Natural killer cell (primary cell): ENCODE results near the gene PIGK. TPM values are rescaled to one million over a fixed set of nuclear protein-coding genes. Genes with fewer than 3 reads are reported as not detected.

Source experiments
- ATAC-seq, 3 donors: fragments of 150-1000 bp in 2 of 3; fragments of 200-7000 bp in 1 of 3; cut with Tn5 transposase; 1 replicate in 1 of 3; 2 replicates in 2 of 3; pipeline ENCODE4 v1.10.0; 2021; ENCODE audit warnings: mild to moderate bottlenecking in 2 of 3, moderate library complexity in 2 of 3
- DNase-seq, 2 donors: peaks; one replicate each; pipeline versions ENCODE4 v3.0.0 to v3.0.0-alpha.2; 2013 to 2021; ENCODE audit warnings: mixed read lengths in 1 of 2
- H3K27ac ChIP-seq: one replicate; pipeline ENCODE4 v1.5.1; 2013; ENCODE audit warnings: mild to moderate bottlenecking, low read length
- H3K27me3 ChIP-seq: one replicate; pipeline ENCODE4 v1.6.1; 2013; ENCODE audit warnings: low read length; ENCODE audit not compliant: control insufficient read depth, insufficient read depth
- H3K36me3 ChIP-seq: one replicate; pipeline ENCODE4 v1.6.1; 2013; ENCODE audit warnings: low read length; ENCODE audit not compliant: control insufficient read depth, insufficient read depth
- H3K4me1 ChIP-seq: one replicate; pipeline ENCODE4 v1.6.1; 2013; ENCODE audit warnings: low read length; ENCODE audit not compliant: control insufficient read depth, insufficient read depth
- H3K4me3 ChIP-seq: one replicate; pipeline ENCODE4 v1.5.1; 2013; ENCODE audit warnings: low read length
- H3K9me3 ChIP-seq: one replicate; pipeline ENCODE4 v1.6.1; 2013; ENCODE audit warnings: low read length; ENCODE audit not compliant: control insufficient read depth, insufficient read depth
- H3K27ac Mint-ChIP-seq, 2 donors: one replicate each; pipeline ENCODE4 v1.8.0; 2022; ENCODE audit warnings: mild to moderate bottlenecking in 2 of 2, mixed read lengths in 2 of 2, moderate library complexity in 1 of 2
- H3K27me3 Mint-ChIP-seq, 2 donors: one replicate each; pipeline ENCODE4 v1.8.0; 2022; ENCODE audit warnings: low read depth in 2 of 2, mixed read lengths in 2 of 2
- H3K36me3 Mint-ChIP-seq: one replicate; pipeline ENCODE4 v1.8.0; 2022; ENCODE audit warnings: mixed read lengths
- H3K4me1 Mint-ChIP-seq, 2 donors: one replicate each; pipeline ENCODE4 v1.8.0; 2022; ENCODE audit warnings: mixed read lengths in 2 of 2
- H3K4me3 Mint-ChIP-seq: one replicate; pipeline ENCODE4 v1.8.0; 2022; ENCODE audit warnings: mild to moderate bottlenecking, moderate library complexity, mixed read lengths
- H3K9me3 Mint-ChIP-seq, 2 donors: one replicate each; pipeline ENCODE4 v1.8.0; 2022; ENCODE audit warnings: mixed read lengths in 2 of 2
- WGBS: methylation state at CpG from one replicate; pipeline ENCODE4 v1.1.7; 2013; ENCODE audit warnings: missing lambda C conversion rate; ENCODE audit not compliant: insufficient coverage; 5-methylcytosine and 5-hydroxymethylcytosine counted together
- intact Hi-C: fragments of 100-400 bp; cut with micrococcal nuclease; formaldehyde crosslinking; loops from one replicate; pipeline ENCODE4 v1.14.2; 2022
- total RNA-seq, 4 donors: library from RNA; stranded (reverse); fragments of 120-200 nt in 1 of 4; gene quantifications; one replicate each; pipeline versions ENCODE4 v1.2.3 to v1.2.4, GENCODE V29; 2013 to 2022
- TF ChIP-seq, protein P1 (sequence below): fragments of 200-600 bp; IDR thresholded peaks from one replicate; pipeline ENCODE4 v1.8.0; 2022; ENCODE audit warnings: antibody characterized with exemption

The PIGK gene
- total RNA-seq, 3 donors from 2014 or later (not counting 1 experiment from before 2014, with no cell fraction given), result 25.4 to 29.9 (median 27.8) TPM

DNA sequence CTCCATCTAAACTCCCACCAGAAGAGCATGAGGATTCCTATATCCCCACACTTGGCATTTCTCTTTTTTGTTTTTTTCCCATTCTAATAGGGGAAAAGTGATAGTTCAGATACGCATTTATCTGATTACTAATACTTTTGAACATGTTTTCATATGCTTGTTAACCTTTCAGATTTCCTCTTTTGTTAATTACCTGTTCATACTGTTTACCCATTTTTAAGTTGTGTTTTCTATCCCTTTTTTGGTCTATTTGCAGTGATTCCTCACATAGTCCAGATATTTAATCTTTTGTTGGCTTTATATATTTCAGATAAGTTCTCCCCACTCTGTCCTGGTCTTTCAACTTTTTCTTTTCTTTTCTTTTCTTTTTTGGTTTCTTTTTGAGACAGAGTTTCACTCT lies 13.6 kb upstream of the PIGK start:
- no peak for ATAC-seq
- Histone ChIP-seq H3K36me3 (no peaks in the 10 kb centered on the region), H3K27me3 (no peaks in the 10 kb centered on the region), H3K9me3 (peaks cover 3% of the 10 kb centered on the region), H3K4me1 (no peaks in the 10 kb centered on the region), H3K4me3 (no peak overlapping the region), H3K27ac (no peak overlapping the region)
- intact Hi-C loops, result no loop called here
- peaks cover 2 to 7% of the 10 kb centered on the region in 2 donors for H3K9me3 Mint-ChIP-seq
- TF ChIP-seq, protein P1, sequence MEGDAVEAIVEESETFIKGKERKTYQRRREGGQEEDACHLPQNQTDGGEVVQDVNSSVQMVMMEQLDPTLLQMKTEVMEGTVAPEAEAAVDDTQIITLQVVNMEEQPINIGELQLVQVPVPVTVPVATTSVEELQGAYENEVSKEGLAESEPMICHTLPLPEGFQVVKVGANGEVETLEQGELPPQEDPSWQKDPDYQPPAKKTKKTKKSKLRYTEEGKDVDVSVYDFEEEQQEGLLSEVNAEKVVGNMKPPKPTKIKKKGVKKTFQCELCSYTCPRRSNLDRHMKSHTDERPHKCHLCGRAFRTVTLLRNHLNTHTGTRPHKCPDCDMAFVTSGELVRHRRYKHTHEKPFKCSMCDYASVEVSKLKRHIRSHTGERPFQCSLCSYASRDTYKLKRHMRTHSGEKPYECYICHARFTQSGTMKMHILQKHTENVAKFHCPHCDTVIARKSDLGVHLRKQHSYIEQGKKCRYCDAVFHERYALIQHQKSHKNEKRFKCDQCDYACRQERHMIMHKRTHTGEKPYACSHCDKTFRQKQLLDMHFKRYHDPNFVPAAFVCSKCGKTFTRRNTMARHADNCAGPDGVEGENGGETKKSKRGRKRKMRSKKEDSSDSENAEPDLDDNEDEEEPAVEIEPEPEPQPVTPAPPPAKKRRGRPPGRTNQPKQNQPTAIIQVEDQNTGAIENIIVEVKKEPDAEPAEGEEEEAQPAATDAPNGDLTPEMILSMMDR, result no peak
- DNase-seq, result no peak
- no CpG with 5 or more reads among the region's 1 CpG for WGBS
- H3K4me3 Mint-ChIP-seq, result no peak overlapping the region
- H3K27me3 Mint-ChIP-seq, result peaks cover 0 to 7% of the 10 kb centered on the region in 2 donors
- H3K4me1 Mint-ChIP-seq, result no peaks in the 10 kb centered on the region
- peaks cover 8% of the 10 kb centered on the region for H3K36me3 Mint-ChIP-seq
- H3K27ac Mint-ChIP-seq, result no peak overlapping the region

DNA sequence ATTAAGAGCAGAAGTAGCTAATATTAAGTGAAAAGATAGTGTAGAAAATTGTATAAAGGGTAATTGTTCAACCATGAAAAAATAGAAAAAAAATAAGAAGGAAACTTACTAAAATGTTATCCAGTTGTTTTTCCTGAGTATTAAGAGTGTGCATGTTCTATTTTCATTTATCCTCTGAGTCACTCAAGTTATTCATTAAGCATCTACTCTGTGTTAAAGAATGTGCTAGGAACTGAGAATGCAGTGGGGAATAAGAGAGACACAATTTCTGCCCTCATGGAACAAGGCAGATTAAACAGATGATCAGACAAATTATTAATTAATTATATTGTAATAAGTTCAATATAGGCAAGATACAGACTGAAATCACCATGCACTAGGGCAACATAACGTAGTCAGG lies 10.8 kb upstream of the PIGK start:
- Mint-ChIP-seq H3K4me1 (no peaks in the 10 kb centered on the region), H3K9me3 (peaks cover 0 to 7% of the 10 kb centered on the region in 2 donors), H3K27me3 (no peaks in the 10 kb centered on the region), H3K36me3 (peaks cover 8% of the 10 kb centered on the region), H3K27ac (no peak overlapping the region), H3K4me3 (no peak overlapping the region)
- Histone ChIP-seq H3K4me1 (no peaks in the 10 kb centered on the region), H3K27ac (no peak overlapping the region), H3K9me3 (peaks cover 3% of the 10 kb centered on the region), H3K27me3 (no peaks in the 10 kb centered on the region), H3K4me3 (no peak overlapping the region), H3K36me3 (no peaks in the 10 kb centered on the region)
- intact Hi-C loops, result no loop called here
- WGBS, result 92% methylated on average over 1 of the region's 1 CpG
- no peak for ATAC-seq
- no peak for DNase-seq
- TF ChIP-seq, protein P1, result no peak

DNA sequence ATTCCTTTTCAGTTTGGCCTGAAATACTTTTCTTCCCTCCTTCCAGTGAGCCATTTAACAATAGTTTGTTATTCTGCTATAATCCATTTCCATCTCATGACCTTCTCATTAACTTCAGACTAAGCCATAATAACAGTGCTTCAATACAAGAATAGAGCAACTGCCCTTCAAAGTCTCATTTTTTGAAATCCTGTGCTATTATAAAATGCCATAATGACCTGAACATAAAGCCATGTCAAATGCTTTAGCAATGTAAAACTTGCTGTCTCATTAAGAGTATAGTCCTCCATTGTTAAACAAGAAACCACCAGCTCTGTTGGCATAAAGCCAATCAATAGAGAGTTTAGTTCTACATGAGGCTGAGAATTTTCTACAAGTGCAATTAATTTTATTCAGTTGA lies 9.6 kb upstream of the PIGK start:
- H3K36me3 Mint-ChIP-seq, result peaks cover 8% of the 10 kb centered on the region
- Histone ChIP-seq H3K27me3 (no peaks in the 10 kb centered on the region), H3K27ac (no peak overlapping the region), H3K9me3 (peaks cover 3% of the 10 kb centered on the region), H3K4me3 (no peak overlapping the region), H3K36me3 (no peaks in the 10 kb centered on the region), H3K4me1 (no peaks in the 10 kb centered on the region)
- no peak overlapping the region for H3K27ac Mint-ChIP-seq
- ATAC-seq (no peak), DNase-seq (no peak)
- H3K27me3 Mint-ChIP-seq, result no peaks in the 10 kb centered on the region
- no peaks in the 10 kb centered on the region for H3K4me1 Mint-ChIP-seq
- intact Hi-C loops, result no loop called here
- H3K9me3 Mint-ChIP-seq, result peaks cover 0 to 7% of the 10 kb centered on the region in 2 donors
- no peak overlapping the region for H3K4me3 Mint-ChIP-seq
- TF ChIP-seq, protein P1, result no peak

DNA sequence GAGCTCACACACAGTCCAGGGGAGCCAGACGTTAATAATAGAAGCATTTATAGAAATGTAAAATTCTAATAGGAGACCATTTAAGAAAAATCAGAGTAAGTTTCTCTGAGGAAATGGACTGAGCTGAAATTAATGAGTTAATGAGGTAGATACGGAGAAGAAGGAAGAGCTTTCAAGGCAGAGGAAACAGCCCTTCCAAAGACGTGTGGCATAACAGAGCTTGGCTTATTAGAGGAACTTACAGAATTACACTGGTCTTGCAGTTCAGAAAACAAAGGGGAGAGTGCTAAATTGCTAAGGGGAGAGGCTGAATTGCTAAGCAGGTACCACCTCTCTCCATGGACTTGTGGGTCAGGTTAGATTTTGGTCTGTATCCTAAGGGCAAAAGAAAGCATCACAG lies 8.2 kb upstream of the PIGK start:
- Histone ChIP-seq H3K27me3 (no peaks in the 10 kb centered on the region), H3K36me3 (no peaks in the 10 kb centered on the region), H3K27ac (no peak overlapping the region), H3K4me1 (no peaks in the 10 kb centered on the region), H3K9me3 (no peaks in the 10 kb centered on the region), H3K4me3 (no peak overlapping the region)
- H3K9me3 Mint-ChIP-seq, result no peaks in the 10 kb centered on the region
- intact Hi-C loops, result no loop called here
- H3K4me1 Mint-ChIP-seq, result no peaks in the 10 kb centered on the region
- ATAC-seq (no peak), DNase-seq (no peak)
- no peaks in the 10 kb centered on the region for H3K27me3 Mint-ChIP-seq
- H3K36me3 Mint-ChIP-seq, result no peaks in the 10 kb centered on the region
- no peak overlapping the region for H3K27ac Mint-ChIP-seq
- TF ChIP-seq, protein P1, result no peak
- 31% methylated on average over 3 of the region's 3 CpGs for WGBS
- H3K4me3 Mint-ChIP-seq, result no peak overlapping the region
